ENCODE results near the gene GNAZ. TPM values are rescaled to one million over a fixed set of nuclear protein-coding genes. Genes with fewer than 3 reads are reported as not detected.

GNAZ gene
- total RNA-seq, 1 experiment from 2014 or later: 0.48 TPM

DNA sequence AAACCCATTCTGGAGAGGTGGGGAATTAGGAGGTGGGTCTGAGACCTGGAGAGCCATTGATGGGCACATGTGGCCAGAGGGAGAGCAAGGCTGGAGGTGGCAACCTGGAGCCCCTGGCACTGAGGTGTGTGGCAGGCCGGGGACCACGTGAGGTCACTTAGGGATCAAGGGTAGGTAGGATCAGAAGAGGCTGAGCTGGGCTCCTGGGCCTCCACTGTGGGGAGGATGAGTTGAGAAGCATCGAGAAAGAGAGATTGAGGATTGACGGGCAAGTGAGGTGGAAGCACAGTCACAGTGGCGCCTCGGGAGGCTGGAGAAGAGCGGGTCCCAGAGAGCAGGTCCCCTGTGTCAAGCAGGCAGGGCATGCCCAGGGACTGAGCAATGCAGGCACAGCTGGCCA is 4.1 kb downstream of the GNAZ start:
- Mint-ChIP-seq H3K36me3 (ENCODE audit: insufficient read depth, unreplicated experiment) (no peaks in the 10 kb centered on the region), H3K4me1 (ENCODE audit: low read depth, unreplicated experiment) (peaks cover 13% of the 10 kb centered on the region), H3K9me3 (ENCODE audit: unreplicated experiment) (no peaks in the 10 kb centered on the region), H3K27ac (ENCODE audit: unreplicated experiment) (peak overlapping the region; percentile 20), H3K27me3 (ENCODE audit: insufficient read depth, unreplicated experiment) (no peaks in the 10 kb centered on the region), H3K4me3 (ENCODE audit: unreplicated experiment) (no peak overlapping the region)
- no peaks in the 10 kb centered on the region for H3K36me3 ChIP-seq (ENCODE audit: control insufficient read depth, insufficient read depth, low read length)
- CTCF ChIA-PET: no interaction called here
- POLR2A ChIA-PET: no interaction called here
- no peaks in the 10 kb centered on the region for H3K9me3 ChIP-seq
- H3K27me3 ChIP-seq (replicated peaks; ENCODE audit: control insufficient read depth, insufficient read depth, low read length): peaks cover 1% of the 10 kb centered on the region
- no peak overlapping the region for H3K4me3 ChIP-seq (ENCODE audit: low read depth, low read length)
- intact Hi-C loops (cut with micrococcal nuclease; ENCODE audit: unreplicated experiment): no loop called here
- no peak for DNase-seq
- no TSS peak for BruUV-seq (replicated peaks)
- TF ChIP-seq, protein P1, sequence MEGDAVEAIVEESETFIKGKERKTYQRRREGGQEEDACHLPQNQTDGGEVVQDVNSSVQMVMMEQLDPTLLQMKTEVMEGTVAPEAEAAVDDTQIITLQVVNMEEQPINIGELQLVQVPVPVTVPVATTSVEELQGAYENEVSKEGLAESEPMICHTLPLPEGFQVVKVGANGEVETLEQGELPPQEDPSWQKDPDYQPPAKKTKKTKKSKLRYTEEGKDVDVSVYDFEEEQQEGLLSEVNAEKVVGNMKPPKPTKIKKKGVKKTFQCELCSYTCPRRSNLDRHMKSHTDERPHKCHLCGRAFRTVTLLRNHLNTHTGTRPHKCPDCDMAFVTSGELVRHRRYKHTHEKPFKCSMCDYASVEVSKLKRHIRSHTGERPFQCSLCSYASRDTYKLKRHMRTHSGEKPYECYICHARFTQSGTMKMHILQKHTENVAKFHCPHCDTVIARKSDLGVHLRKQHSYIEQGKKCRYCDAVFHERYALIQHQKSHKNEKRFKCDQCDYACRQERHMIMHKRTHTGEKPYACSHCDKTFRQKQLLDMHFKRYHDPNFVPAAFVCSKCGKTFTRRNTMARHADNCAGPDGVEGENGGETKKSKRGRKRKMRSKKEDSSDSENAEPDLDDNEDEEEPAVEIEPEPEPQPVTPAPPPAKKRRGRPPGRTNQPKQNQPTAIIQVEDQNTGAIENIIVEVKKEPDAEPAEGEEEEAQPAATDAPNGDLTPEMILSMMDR (IDR thresholded peaks at IDR 0.05; ENCODE audit: insufficient read depth in 1 of 2, low read depth in 1 of 2, low read length in 1 of 2, severe bottlenecking in 1 of 2, unreplicated experiment in 1 of 2): no peak
- peaks cover 14% of the 10 kb centered on the region for H3K4me1 ChIP-seq

DNA sequence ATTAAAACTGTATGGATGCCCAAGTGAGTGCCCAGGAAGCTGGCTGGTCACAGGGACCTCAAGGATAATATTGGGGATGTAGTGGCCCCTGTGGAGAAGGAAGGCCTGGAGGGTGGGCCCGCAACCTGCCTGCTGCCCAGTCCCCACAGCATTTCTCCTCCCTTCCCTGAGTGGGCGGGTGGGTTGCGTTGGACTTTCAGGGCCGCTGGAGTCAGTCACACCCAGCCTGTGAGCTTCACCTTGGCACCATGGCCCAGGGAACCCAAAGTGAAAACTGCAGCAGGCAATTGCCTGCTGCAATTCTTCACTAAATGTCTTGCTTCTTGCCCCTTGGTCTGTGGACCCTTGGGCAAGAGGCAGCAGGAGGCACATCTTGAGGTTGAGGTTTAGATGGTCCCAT is 4.7 kb downstream of the GNAZ start:
- Mint-ChIP-seq H3K4me3 (ENCODE audit: unreplicated experiment) (no peak overlapping the region), H3K27me3 (ENCODE audit: insufficient read depth, unreplicated experiment) (no peaks in the 10 kb centered on the region), H3K27ac (ENCODE audit: unreplicated experiment) (no peak overlapping the region), H3K4me1 (ENCODE audit: low read depth, unreplicated experiment) (peaks cover 18% of the 10 kb centered on the region), H3K36me3 (ENCODE audit: insufficient read depth, unreplicated experiment) (no peaks in the 10 kb centered on the region), H3K9me3 (ENCODE audit: unreplicated experiment) (no peaks in the 10 kb centered on the region)
- Histone ChIP-seq H3K36me3 (ENCODE audit: control insufficient read depth, insufficient read depth, low read length) (no peaks in the 10 kb centered on the region), H3K4me3 (ENCODE audit: low read depth, low read length) (no peak overlapping the region), H3K27me3 (replicated peaks; ENCODE audit: control insufficient read depth, insufficient read depth, low read length) (peaks cover 1% of the 10 kb centered on the region), H3K9me3 (no peaks in the 10 kb centered on the region), H3K4me1 (peaks cover 14% of the 10 kb centered on the region)
- TF ChIP-seq, protein P1 (IDR thresholded peaks at IDR 0.05; ENCODE audit: insufficient read depth in 1 of 2, low read depth in 1 of 2, low read length in 1 of 2, severe bottlenecking in 1 of 2, unreplicated experiment in 1 of 2): no peak
- no TSS peak for BruUV-seq (replicated peaks)
- CTCF ChIA-PET: no interaction called here
- DNase-seq: no peak
- POLR2A ChIA-PET: no interaction called here
- intact Hi-C loops (cut with micrococcal nuclease; ENCODE audit: unreplicated experiment): no loop called here

DNA sequence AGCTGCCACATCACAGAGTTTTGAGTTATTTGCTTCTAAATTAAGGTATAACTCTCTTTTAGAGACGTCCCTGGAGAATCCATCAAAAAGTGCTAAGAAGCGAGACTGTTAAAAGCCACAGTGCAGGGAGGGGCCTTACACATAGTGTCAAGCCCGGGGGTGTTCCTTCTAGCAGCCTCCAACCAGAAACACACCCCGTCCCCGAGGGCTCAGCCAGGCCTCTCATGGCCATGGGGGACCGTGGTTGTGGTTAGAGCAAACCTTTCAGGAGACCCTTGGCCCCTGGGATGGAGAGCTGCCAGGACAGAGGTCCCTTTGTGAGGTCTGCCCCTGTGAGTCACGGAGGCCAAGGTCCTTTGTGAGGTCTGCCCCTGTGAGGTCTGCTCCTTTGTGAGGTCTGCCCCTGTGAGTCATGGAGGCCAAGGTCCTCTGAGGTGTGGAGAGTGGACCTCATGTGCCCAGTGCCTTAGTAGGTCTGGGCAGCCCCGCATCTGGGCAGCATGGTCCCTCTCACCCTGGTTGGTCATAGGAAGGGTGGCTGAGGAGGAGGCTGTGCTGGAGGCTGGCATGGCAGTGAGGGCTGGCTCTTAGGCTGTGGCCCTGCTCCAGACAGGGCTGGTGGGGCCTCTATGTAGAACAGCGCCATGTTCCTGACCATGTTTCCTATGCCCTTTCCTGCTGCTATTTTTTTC is 5.4 kb downstream of the GNAZ start:
- ChIA-PET POLR2A (no interaction called here), CTCF (no interaction called here)
- DNase-seq: peak in 1 of 2 experiments; percentile 56
- Mint-ChIP-seq H3K27ac (ENCODE audit: unreplicated experiment) (no peak overlapping the region), H3K27me3 (ENCODE audit: insufficient read depth, unreplicated experiment) (no peaks in the 10 kb centered on the region), H3K4me1 (ENCODE audit: low read depth, unreplicated experiment) (peaks cover 18% of the 10 kb centered on the region), H3K36me3 (ENCODE audit: insufficient read depth, unreplicated experiment) (no peaks in the 10 kb centered on the region), H3K9me3 (ENCODE audit: unreplicated experiment) (no peaks in the 10 kb centered on the region), H3K4me3 (ENCODE audit: unreplicated experiment) (no peak overlapping the region)
- no peaks in the 10 kb centered on the region for H3K36me3 ChIP-seq (ENCODE audit: control insufficient read depth, insufficient read depth, low read length)
- H3K4me3 ChIP-seq (ENCODE audit: low read depth, low read length): no peak overlapping the region
- no TSS peak for BruUV-seq (replicated peaks)
- H3K9me3 ChIP-seq: no peaks in the 10 kb centered on the region
- peaks cover 1% of the 10 kb centered on the region for H3K27me3 ChIP-seq (replicated peaks; ENCODE audit: control insufficient read depth, insufficient read depth, low read length)
- intact Hi-C loops (cut with micrococcal nuclease; ENCODE audit: unreplicated experiment): no loop called here
- TF ChIP-seq, protein P1 (IDR thresholded peaks at IDR 0.05; ENCODE audit: insufficient read depth in 1 of 2, low read depth in 1 of 2, low read length in 1 of 2, severe bottlenecking in 1 of 2, unreplicated experiment in 1 of 2): no peak
- peaks cover 13% of the 10 kb centered on the region for H3K4me1 ChIP-seq
